HG02623 (cell line): Measurements from ENCODE around the gene ZNF394.
A peak's percentile ranks its signal among the peaks of the same experiment; 100 is the strongest.

Source experiments
- ATAC-seq: cut with Tn5 transposase; IDR thresholded peaks from one replicate; pipeline ENCODE4 v1.9.1; 2021; ENCODE audit warnings: moderate library complexity; ENCODE audit not compliant: unreplicated experiment

Gene ZNF394

DNA sequence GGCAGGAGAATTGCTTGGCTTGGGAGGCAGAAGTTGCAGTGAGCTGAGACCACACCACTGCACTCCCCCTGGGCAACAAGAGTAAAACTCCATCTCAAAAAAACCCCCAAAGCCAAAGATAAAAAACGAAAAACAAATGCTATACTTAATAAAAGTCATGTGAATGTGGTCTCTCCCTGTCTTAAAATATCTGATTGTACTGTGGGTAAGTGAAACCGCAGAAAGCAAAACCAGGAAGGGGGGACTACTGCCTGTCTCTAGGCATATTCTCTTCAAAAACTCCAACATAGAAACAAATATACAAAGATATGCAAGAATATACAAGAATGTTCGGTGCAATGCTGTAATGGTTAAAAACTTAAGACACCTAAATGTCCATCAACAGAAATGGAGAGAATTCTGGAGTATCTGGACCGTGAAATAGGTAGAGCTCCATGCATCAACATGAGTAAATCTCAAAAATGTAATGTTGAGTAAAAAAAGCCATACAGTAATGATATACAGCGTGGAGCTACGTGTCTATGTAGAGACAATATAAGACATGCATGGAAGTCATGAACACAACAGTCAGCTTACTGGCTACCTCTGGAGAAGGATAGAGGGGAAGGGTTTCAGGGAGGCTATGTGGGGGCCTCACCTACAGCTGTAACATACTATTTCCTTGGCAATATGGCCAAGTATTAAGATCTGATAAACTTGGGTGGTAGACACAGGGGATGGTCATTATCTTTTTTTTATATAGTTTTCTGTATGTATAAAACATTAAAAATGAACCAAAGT is 2.1 kb downstream of the ZNF394 start:
- no peak for ATAC-seq

- ATAC-seq = no peak
Observed at GRCh38 chr7:99493823-99494222, 6.3 kb downstream of the ZNF394 start.

DNA sequence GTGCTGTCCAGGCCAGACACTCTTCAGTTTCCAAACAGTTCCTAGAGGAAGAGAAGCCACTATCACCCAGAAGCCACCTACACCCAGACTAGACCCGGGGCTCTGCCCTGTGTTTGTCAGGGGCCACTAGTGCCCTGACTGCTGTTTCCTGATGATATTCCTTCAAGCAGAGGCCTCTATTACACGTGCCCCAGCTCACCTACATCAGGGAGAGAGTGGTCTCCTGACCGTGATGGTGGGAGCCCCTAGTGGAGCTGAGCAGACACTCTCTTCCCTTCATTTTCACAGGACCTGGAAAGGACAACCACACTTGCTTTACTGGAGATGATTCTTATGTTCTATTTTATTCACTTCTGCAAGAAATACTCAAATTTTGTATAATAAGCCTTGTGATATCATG is 9.2 kb downstream of the ZNF394 start:
- no peak for ATAC-seq

GRCh38 chr7:99489235-99489634 is 10.8 kb downstream of the ZNF394 start:
- ATAC-seq = no peak

- ATAC-seq = no peak
Observed at GRCh38 chr7:99485094-99485493, 15.0 kb downstream of the ZNF394 start.

DNA sequence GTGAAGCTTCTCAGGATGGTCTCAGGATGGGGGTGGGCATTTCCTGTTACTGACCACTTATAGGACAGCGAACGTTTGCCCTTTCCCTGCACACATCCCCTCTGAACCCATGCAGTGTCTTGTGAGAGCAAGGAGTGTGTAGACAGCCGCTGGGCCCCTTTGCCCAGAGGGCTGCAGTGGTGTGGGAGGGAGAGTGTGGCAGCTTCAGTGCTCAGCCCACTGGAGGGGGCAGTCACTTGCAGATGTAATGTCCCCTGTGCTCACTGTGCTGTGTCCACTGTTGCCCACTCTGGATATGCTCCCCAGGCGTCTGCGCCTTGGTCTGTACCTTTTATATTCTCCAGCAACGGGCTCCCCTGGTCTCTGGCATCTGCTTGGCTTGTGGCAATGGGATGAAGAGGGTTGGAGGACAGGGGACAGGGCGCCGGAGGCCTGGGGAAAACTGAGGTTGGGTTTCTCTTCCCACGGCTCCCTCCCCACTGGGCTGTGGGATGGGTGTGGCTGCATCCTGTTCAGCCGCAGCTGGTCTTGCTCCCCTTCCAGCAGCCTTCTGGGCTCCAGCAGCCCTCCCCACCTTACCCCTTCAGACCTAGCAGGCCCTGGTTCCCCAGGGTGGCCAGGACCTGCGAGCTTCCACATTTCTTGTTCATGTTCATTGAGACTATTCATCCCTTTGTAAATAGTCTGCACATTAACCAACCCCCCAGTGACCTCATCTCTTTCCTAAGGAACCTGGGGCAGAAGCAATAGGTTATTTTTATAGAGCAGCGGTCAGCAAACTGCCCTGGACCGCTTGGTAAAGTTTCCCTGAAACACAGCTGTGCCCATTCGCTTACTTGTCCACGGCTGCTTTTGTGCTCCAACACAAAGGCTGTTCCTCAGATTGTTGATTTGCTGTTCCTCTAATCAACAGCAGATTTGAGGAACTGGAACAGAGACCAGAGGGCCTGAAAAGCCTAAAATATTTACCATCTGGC is 21.3 kb downstream of the ZNF394 start:
- ATAC-seq = no peak

DNA sequence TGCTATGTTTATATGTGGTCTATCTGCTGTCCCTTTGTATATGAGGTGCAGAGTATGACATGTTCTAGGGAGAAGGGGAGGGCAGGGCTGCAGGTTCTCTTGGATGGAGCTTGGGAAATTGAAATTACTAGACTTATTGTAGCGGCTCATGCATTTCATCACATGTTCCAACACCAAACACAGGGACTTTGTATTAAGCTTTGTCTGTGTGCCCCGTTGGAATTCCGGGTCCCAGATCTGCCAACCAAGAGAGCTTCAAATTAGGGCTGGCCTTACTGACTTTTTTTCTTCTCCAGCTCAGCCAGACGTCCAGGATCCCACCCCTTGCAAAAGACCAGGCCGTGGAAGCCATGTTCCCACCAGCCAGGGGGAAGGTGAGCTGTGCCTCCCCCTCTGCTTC is 24.0 kb downstream of the ZNF394 start:
- no peak for ATAC-seq

GRCh38 chr7:99473315-99473596 is 26.8 kb downstream of the ZNF394 start:
- ATAC-seq = no peak

DNA sequence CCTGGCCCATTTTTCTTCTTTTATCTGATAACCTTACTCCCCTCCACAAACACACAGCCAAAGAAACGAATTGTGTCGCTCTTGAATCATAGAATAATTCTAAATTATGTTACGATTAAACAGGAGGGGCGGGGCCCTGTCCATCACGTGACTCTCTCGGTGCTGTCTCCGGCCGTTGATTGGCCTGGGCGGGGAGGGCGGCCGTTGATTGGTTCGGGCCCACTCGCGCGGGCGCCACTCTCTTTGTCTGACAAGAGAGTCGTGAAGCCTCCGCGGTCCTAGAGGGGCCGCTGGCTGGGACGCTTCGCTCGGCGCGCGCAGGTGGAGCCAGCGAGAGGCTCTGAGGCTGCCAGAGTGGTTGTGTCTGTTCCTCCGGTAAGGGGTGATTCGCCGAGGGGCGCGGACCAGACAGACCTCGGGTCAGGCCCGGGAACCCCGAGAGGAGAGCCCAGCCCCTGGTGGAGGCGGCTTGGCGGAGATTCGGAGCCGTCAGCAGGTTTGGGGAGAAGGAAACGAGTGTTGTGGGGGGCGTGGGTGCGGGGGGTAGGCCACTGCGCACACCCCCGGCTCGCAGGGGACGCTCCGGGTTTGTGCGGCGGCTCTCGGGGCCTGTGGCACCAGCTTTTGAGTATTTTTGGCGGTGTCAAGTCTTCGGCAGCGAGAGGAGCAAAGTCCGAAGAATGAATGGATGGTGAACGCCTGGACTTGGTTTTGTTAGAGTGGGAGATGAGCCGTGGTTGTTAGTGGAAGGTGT is 27.3 kb downstream of the ZNF394 start, which contains the start of gene ZNF789:
TSS of gene ZNF789 (plus strand) at position 330 of the 754 bp plus-strand sequence. CDS start 3,567 bp downstream, outside the sequence.
- peak; percentile 83 for ATAC-seq

GRCh38 chr7:99469381-99470065 is 30.6 kb downstream of the ZNF394 start:
- ATAC-seq = no peak

DNA sequence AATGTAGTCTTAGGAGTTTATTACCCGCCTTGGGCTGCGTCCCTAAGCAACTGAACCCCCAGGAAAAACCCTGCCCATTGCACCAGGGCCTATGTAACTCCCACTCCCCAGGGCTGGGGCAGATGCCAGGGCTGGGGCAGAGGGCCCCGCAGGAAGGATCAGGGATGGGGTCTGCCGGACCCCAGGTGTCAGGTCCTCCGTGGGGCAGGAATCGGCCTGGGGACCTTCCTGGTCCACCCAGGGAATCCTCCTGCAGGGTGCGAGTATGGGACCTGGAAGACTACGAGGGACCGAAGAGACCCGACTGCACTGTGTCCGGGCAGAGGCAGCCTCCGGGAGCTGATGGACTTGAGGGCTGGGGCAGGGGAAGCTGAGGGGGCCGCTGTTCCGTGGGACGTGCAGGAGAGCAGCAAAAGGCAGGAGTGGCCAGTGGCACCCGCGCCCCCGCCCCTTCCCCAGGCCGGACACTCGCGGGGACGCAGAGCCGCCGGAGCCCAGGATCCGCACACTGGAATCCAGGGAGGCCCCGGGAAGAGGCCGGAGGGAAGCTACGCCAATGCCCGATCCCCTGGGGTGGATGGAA is 31.7 kb downstream of the ZNF394 start:
- ATAC-seq = no peak

DNA sequence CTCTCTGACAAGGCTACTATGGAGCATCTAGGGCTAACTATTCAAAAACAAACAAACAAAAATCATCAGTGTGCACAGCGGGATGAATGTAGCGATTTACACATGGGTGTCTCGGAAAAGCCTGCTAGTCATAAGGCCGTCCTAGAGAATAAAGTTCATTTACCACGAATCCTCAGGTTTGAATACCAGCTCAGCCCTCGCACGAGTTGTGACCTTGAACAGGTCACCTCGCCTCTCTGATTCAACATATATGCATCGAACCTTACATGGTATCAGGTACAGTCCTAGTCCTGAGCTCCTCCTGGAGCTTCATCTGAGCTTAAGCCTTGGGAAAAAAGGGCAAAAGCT is 34.7 kb downstream of the ZNF394 start:
- peak; percentile 2 for ATAC-seq

- no peak for ATAC-seq
Observed at GRCh38 chr7:99461221-99461620, 38.9 kb downstream of the ZNF394 start.

DNA sequence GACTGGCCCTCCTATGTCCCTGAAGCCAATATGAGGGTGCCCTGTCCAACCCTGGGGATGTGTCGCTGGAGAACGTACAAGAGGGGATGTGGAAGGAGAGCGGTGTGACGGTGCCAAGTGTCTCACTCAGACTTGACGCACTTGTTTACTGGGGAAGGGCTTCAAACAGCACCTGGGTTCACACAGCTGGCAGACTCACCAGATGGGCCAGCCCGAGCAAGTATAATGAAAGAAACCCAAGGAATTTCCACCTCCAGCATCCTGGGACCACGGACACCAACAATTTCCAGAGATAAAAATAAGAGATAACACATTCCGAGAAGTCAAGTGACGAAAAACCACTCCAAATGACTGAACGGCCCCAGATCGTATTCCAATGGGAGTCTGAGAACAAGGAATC is 39.4 kb downstream of the ZNF394 start:
- no peak for ATAC-seq

DNA sequence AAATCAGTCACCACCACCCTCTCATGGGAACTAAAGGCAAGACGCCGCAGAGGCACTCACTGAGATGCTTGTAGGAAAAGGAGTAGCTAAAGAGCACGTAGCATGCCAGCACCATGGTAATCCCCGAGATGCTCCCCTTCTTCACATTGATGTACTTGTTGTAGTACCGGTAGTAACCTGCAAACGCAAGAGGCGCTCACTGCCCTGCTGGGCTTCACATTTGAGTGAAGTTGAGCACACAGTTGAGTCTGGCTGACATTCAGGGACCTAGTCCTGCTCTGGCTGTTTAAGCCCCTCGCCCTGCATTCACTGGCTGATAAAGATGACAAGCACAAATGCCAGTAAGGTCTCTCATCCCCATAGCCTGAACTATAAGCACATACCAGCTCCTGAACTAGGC is 41.0 kb downstream of the ZNF394 start:
- no peak for ATAC-seq

- no peak for ATAC-seq
Observed at GRCh38 chr7:99457650-99458493, 42.2 kb downstream of the ZNF394 start.

DNA sequence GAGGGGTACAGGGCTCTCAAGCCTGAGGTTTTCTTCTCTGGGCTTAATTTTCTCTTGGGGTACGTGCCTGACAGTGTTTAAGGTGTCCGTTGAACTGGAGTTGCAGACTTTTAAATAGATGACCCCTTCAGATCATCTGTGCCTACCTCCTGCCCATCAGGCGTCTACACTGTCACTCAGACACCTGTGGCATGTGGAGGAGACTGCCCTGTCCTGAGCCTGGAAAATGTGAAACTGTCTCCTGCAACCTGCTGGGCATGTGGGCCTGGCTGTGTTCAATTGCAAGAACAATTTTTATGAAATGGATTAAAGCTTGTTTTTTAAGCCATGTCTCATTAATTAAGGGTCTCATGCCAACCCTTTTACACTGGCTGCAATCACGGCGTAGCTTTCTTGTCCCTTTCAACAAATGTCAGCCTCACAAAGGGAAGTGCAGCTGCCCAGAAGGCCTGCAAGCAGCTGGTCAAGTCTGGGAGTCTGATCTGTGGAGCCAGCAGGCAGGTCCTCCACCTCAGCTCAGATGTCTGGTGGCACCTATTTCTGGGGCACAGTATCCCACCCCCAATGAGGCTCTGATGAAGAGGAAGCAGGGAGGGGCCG is 42.9 kb downstream of the ZNF394 start:
- ATAC-seq = no peak

DNA sequence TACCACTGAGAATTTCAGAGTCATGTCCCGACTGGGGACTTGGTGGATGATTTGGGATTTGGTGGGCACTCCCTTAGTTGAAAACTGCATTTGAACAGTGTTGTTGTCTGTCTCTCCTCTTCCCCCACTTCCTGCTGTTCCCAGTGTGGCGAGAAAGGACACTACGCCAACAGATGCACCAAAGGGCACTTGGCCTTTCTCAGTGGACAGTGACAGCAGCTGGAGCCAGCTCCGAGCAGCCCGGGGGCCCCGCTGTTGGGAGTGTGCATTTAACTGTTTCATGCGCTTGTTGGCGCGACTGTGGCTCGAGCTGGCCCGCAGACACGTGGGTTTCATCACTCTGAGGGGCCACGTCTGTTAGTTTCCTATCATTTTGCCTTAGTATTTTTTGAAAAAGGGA is 43.8 kb downstream of the ZNF394 start:
- no peak for ATAC-seq

- ATAC-seq = no peak
Observed at GRCh38 chr7:99455874-99456273, 44.2 kb downstream of the ZNF394 start.
